ENCODE measurements around the gene MYL7.

The MYL7 gene

DNA sequence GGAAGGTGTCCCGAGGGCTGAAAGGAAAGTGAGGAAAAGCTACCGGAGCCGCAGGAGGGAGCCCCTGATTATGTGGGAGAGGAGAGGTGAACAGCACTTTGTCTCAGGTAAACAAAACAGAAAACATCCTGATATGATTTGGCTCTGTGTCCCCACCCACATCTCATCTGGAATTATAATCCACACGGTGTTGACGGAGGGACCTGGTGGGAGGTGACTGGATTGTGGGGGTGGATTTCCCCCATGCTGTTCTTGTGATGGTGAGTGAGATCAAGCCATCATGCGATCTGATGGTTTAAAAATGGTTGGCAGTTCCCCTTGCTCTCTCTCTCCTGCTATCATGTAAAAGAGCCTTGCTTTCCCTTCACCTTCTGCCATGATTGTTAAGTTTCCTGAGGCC, 20.7 kb downstream of the MYL7 start:
- Histone ChIP-seq H3K9me3 (ENCODE audit: control insufficient read depth in 2 of 2, low read length in 2 of 2) (no peaks in the 10 kb centered on the region), H3K4me1 (ENCODE audit: control insufficient read depth in 2 of 2, insufficient read depth in 2 of 2, low read length in 2 of 2) (peaks cover 4 to 8% of the 10 kb centered on the region in 2 donors), H3K36me3 (ENCODE audit: control insufficient read depth in 2 of 2, insufficient read depth in 2 of 2, low read length in 2 of 2) (peaks cover 6 to 21% of the 10 kb centered on the region in 2 donors)

DNA sequence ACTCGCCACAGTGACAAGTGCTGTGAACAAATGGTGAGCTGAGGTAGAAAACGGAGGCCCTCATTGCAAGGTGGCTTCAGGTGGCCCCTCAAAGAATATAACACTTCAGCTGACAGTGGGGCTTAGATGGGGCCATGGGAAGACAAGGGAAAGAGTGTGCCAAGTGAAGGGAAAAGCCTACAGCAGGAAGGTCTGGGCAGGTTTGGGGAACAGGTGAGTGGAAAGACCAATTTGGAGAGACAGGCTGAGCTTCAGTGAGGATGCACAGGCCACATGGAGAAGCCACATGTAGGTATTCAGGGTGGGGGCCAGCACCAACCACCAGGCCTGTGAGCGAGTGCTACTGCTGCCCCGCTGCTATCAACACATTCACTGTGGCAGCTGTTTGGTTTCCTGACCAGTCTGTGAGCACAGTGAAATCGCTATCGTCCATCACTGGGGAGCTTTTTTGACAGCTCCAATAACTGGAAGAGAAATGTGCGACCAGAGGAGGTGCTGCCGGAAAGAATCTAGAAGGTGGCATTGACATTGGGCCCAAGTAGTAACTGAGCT, 21.2 kb downstream of the MYL7 start:
- H3K4me1 ChIP-seq (ENCODE audit: control insufficient read depth in 2 of 2, insufficient read depth in 2 of 2, low read length in 2 of 2) = peaks cover 4 to 8% of the 10 kb centered on the region in 2 donors
- no peak overlapping the region for H3K27ac ChIP-seq (ENCODE audit: low read depth in 2 of 2, low read length in 2 of 2)
- peaks cover 8 to 24% of the 10 kb centered on the region in 2 donors for H3K36me3 ChIP-seq (ENCODE audit: control insufficient read depth in 2 of 2, insufficient read depth in 2 of 2, low read length in 2 of 2)
- H3K4me3 ChIP-seq (ENCODE audit: low read length in 2 of 2) = no peak overlapping the region
- H3K9me3 ChIP-seq (ENCODE audit: control insufficient read depth in 2 of 2, low read length in 2 of 2) = no peaks in the 10 kb centered on the region
- H3K9ac ChIP-seq (ENCODE audit: low read depth in 1 of 2, low read length in 2 of 2) = no peak overlapping the region
- H3K27me3 ChIP-seq (ENCODE audit: control insufficient read depth in 2 of 2, insufficient read depth in 2 of 2, low read length in 2 of 2) = no peaks in the 10 kb centered on the region

More for the DNA sequence above, 20.7 kb downstream of the MYL7 start:
- H3K27ac ChIP-seq (ENCODE audit: low read depth in 2 of 2, low read length in 2 of 2) = no peak overlapping the region
- no peaks in the 10 kb centered on the region for H3K27me3 ChIP-seq (ENCODE audit: control insufficient read depth in 2 of 2, insufficient read depth in 2 of 2, low read length in 2 of 2)
- no peak overlapping the region for H3K9ac ChIP-seq (ENCODE audit: low read depth in 1 of 2, low read length in 2 of 2)
- H3K4me3 ChIP-seq (ENCODE audit: low read length in 2 of 2) = no peak overlapping the region

DNA sequence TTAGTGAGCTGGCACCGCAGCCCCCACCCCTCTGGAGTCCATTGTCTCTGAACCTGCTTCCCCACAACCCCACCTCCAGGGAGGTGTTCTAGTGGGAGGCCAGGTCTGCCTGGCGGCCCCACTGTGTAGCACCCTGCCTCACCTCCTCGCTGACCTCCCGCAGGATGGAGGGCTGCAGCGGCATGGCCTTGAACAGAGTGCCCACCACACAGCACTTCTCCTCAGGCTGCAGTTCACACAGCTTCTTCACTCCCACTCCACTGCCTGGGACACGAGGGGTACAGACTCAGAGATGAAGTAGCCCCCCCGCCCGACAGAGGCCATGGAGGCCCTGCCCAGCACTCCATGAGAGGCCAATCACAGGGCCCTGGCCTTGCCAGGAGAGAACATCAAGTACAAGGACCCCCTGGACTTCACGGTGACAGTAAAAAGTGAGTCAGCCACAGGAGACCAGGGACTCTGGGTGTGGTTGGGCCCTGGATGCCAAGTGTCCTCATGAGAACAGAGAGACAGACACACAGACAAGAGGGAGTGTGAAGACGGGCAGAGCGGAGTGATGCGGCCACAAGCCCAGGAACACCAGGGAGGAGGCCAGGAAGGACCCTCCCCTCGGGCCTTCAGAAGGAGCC, 23.2 kb downstream of the MYL7 start:
- Histone ChIP-seq H3K9ac (ENCODE audit: low read depth in 1 of 2, low read length in 2 of 2) (no peak overlapping the region), H3K27me3 (ENCODE audit: control insufficient read depth in 2 of 2, insufficient read depth in 2 of 2, low read length in 2 of 2) (no peaks in the 10 kb centered on the region), H3K4me3 (ENCODE audit: low read length in 2 of 2) (no peak overlapping the region), H3K4me1 (ENCODE audit: control insufficient read depth in 2 of 2, insufficient read depth in 2 of 2, low read length in 2 of 2) (peaks cover 4 to 6% of the 10 kb centered on the region in 2 donors), H3K36me3 (ENCODE audit: control insufficient read depth in 2 of 2, insufficient read depth in 2 of 2, low read length in 2 of 2) (peaks cover 8 to 31% of the 10 kb centered on the region in 2 donors), H3K9me3 (ENCODE audit: control insufficient read depth in 2 of 2, low read length in 2 of 2) (no peaks in the 10 kb centered on the region), H3K27ac (ENCODE audit: low read depth in 2 of 2, low read length in 2 of 2) (no peak overlapping the region)

DNA sequence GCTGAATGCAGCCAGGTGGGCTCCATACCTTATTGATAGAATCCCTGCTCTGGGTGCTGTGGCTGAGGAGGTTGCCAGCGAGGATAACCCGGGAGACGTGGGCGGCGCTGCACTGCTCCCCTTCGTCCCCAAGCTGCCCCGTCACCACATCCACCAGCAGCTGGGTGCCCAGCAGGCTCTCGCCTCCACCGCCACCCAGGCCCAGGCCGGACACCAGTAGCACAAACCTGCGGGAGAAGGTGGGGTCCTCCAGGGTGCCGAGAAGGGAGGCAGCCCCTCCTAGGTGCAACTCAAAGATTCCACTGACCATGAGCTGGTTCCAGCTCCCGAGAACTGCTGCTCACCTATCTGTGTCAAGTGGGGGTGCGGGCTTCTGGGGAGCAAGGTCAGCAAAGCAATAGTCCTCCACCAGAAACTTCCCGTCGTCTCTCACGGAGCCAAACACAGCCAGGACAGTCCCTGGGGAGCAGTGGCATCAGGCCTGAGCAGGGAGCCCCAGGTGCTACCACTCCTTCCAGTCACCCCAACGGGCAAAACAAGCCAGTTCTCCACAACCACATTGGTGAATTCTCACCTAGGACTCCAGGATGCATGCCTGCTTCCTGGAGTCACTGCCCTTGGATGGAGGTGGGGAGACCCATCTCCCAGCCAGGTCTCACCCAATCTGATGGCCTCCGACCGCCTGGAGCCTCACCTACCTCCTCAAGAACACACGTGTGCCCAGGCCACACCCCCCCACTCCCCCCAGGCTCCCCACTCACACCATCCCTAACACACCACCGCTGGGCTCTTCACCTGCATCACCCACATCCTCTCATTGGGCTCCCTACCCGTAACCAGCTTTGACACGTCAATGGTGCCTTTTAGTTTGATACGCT, 24.1 kb downstream of the MYL7 start:
- Histone ChIP-seq H3K4me3 (ENCODE audit: low read length in 2 of 2) (no peak overlapping the region), H3K4me1 (ENCODE audit: control insufficient read depth in 2 of 2, insufficient read depth in 2 of 2, low read length in 2 of 2) (peaks cover 0 to 2% of the 10 kb centered on the region in 2 donors), H3K36me3 (ENCODE audit: control insufficient read depth in 2 of 2, insufficient read depth in 2 of 2, low read length in 2 of 2) (peaks cover 8 to 31% of the 10 kb centered on the region in 2 donors)

DNA sequence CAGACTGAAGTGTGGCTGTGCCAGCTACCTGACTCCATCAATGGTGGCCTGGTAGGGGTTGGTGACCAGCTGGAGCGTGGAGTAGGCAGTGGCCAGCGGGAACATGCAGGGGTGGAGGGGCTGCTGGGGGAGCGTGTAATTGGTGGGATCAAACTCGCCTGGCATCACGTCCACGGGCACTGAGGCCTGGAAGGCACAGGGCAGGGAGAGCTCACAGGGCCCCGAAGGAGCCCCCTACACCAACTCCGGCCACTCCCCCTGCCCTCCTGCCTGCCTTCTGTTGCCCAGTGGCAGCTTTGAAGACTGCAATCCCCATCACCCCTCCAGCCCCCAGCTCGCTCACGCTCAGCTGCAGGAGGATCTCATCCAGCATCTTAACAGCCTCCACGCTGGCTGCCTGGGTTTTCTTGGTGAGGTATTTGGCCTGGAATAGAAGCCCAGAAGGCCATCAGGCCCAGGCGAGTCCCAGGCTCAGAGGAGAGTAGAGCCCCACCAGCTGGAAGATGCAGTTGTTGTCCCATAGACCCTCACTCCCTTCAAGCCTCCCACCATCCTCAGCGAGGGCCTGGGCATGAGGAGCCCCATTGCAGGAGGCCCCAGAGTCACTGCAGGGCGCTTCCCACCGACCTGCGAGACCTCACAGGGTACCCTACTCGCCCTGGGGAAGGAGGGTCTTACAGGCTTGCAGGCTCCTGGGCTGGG, 24.9 kb downstream of the MYL7 start:
- H3K36me3 ChIP-seq (ENCODE audit: control insufficient read depth in 2 of 2, insufficient read depth in 2 of 2, low read length in 2 of 2) = peaks cover 8 to 31% of the 10 kb centered on the region in 2 donors
- no peaks in the 10 kb centered on the region for H3K27me3 ChIP-seq (ENCODE audit: control insufficient read depth in 2 of 2, insufficient read depth in 2 of 2, low read length in 2 of 2)
- peaks cover 0 to 2% of the 10 kb centered on the region in 2 donors for H3K4me1 ChIP-seq (ENCODE audit: control insufficient read depth in 2 of 2, insufficient read depth in 2 of 2, low read length in 2 of 2)
- no peak overlapping the region for H3K9ac ChIP-seq (ENCODE audit: low read depth in 1 of 2, low read length in 2 of 2)
- H3K9me3 ChIP-seq (ENCODE audit: control insufficient read depth in 2 of 2, low read length in 2 of 2) = no peaks in the 10 kb centered on the region
- no peak overlapping the region for H3K27ac ChIP-seq (ENCODE audit: low read depth in 2 of 2, low read length in 2 of 2)
- no peak overlapping the region for H3K4me3 ChIP-seq (ENCODE audit: low read length in 2 of 2)

More for the DNA sequence above, 24.1 kb downstream of the MYL7 start:
- Histone ChIP-seq H3K9me3 (ENCODE audit: control insufficient read depth in 2 of 2, low read length in 2 of 2) (no peaks in the 10 kb centered on the region), H3K9ac (ENCODE audit: low read depth in 1 of 2, low read length in 2 of 2) (no peak overlapping the region), H3K27ac (ENCODE audit: low read depth in 2 of 2, low read length in 2 of 2) (no peak overlapping the region), H3K27me3 (ENCODE audit: control insufficient read depth in 2 of 2, insufficient read depth in 2 of 2, low read length in 2 of 2) (no peaks in the 10 kb centered on the region)

DNA sequence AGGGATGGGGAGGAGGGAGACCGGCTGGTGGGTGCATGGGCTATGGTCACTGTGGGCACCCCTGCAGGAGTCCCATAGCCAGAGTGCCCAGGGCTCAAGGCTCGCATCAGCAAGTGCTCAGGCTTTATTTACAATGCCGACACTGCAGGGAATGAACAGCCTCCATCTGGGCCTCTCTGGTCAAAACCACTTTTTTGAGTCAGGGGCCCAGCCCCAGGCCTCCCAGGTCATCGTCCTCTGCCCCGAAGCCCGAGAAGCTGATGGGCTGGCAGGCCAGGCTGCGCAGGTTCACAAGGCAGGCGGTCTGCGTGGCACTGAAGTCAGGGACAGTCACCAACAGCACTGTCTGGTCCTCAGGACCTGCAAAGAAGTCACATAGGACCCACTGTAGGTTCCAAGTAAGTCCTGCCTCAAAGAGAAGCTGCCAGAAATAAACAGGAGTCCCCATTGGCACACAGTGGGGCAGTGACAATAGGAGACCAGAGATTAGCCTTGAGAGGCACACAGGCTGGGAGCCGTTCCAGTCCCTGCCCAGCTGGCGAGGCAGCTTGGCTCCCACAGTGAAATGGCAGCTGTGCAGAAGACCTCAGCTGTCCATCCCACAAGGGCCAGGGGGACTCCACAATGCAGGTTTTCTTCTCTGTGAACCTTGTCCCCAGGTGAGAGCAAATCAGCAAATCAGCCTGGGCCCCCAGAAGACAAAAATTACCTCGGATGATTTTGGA, 26.4 kb downstream of the MYL7 start:
- no peak overlapping the region for H3K9ac ChIP-seq (ENCODE audit: low read depth in 1 of 2, low read length in 2 of 2)
- no peak overlapping the region for H3K27ac ChIP-seq (ENCODE audit: low read depth in 2 of 2, low read length in 2 of 2)
- H3K27me3 ChIP-seq (ENCODE audit: control insufficient read depth in 2 of 2, insufficient read depth in 2 of 2, low read length in 2 of 2) = no peaks in the 10 kb centered on the region
- no peaks in the 10 kb centered on the region for H3K9me3 ChIP-seq (ENCODE audit: control insufficient read depth in 2 of 2, low read length in 2 of 2)
- H3K4me3 ChIP-seq (ENCODE audit: low read length in 2 of 2) = no peak overlapping the region
- H3K36me3 ChIP-seq (ENCODE audit: control insufficient read depth in 2 of 2, insufficient read depth in 2 of 2, low read length in 2 of 2) = peaks cover 4 to 24% of the 10 kb centered on the region in 2 donors
- H3K4me1 ChIP-seq (ENCODE audit: control insufficient read depth in 2 of 2, insufficient read depth in 2 of 2, low read length in 2 of 2) = peaks cover 0 to 2% of the 10 kb centered on the region in 2 donors

DNA sequence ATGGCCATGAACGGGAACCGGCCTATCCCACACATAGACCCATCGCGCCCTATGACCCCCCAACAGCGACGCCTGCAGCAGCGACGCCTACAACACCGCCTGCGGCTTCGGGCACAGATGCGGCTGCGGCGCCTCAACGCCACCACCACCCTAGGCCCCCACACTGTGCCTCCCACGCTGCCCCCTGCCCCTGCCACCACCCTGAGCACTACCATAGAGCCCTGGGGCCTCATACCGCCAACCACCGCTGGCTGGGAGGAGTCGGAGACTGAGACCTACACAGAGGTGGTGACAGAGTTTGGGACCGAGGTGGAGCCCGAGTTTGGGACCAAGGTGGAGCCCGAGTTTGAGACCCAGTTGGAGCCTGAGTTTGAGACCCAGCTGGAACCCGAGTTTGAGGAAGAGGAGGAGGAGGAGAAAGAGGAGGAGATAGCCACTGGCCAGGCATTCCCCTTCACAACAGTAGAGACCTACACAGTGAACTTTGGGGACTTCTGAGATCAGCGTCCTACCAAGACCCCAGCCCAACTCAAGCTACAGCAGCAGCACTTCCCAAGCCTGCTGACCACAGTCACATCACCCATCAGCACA, 27.3 kb downstream of the MYL7 start:
- H3K9ac ChIP-seq (ENCODE audit: low read depth in 1 of 2, low read length in 2 of 2) = no peak overlapping the region
- peaks cover 0 to 2% of the 10 kb centered on the region in 2 donors for H3K4me1 ChIP-seq (ENCODE audit: control insufficient read depth in 2 of 2, insufficient read depth in 2 of 2, low read length in 2 of 2)
- no peak overlapping the region for H3K27ac ChIP-seq (ENCODE audit: low read depth in 2 of 2, low read length in 2 of 2)
- H3K9me3 ChIP-seq (ENCODE audit: control insufficient read depth in 2 of 2, low read length in 2 of 2) = no peaks in the 10 kb centered on the region
- peaks cover 3 to 24% of the 10 kb centered on the region in 2 donors for H3K36me3 ChIP-seq (ENCODE audit: control insufficient read depth in 2 of 2, insufficient read depth in 2 of 2, low read length in 2 of 2)
- H3K4me3 ChIP-seq (ENCODE audit: low read length in 2 of 2) = no peak overlapping the region
- H3K27me3 ChIP-seq (ENCODE audit: control insufficient read depth in 2 of 2, insufficient read depth in 2 of 2, low read length in 2 of 2) = no peaks in the 10 kb centered on the region

DNA sequence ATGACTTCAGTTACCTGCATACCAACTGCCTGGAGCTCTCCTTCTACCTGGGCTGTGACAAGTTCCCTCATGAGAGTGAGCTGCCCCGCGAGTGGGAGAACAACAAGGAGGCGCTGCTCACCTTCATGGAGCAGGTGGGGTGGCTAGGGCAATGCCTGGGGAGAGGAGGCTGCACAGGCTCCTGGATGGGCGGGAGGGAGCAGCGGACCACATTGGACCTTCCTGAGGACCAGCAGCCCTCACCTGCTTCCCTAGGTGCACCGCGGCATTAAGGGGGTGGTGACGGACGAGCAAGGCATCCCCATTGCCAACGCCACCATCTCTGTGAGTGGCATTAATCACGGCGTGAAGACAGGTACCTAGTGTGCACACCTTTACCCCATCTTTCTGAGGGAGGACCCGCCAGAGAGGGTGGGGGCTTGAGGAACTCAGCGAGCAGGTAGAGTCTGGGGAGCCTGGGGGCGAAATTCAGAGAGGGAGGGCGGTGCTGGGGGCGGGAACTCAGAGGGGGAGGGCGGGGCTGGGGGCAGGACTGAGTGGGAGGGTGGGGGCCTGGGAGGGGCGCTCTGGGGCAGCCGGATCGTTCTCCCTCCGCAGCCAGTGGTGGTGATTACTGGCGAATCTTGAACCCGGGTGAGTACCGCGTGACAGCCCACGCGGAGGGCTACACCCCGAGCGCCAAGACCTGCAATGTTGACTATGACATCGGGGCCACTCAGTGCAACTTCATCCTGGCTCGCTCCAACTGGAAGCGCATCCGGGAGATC, 28.0 kb downstream of the MYL7 start:
- H3K9me3 ChIP-seq (ENCODE audit: control insufficient read depth in 2 of 2, low read length in 2 of 2) = no peaks in the 10 kb centered on the region
- H3K9ac ChIP-seq (ENCODE audit: low read depth in 1 of 2, low read length in 2 of 2) = no peak overlapping the region
- no peaks in the 10 kb centered on the region for H3K27me3 ChIP-seq (ENCODE audit: control insufficient read depth in 2 of 2, insufficient read depth in 2 of 2, low read length in 2 of 2)
- no peak overlapping the region for H3K4me3 ChIP-seq (ENCODE audit: low read length in 2 of 2)
- H3K27ac ChIP-seq (ENCODE audit: low read depth in 2 of 2, low read length in 2 of 2) = no peak overlapping the region
- H3K4me1 ChIP-seq (ENCODE audit: control insufficient read depth in 2 of 2, insufficient read depth in 2 of 2, low read length in 2 of 2) = peaks cover 0 to 2% of the 10 kb centered on the region in 2 donors
- H3K36me3 ChIP-seq (ENCODE audit: control insufficient read depth in 2 of 2, insufficient read depth in 2 of 2, low read length in 2 of 2) = peaks cover 3 to 23% of the 10 kb centered on the region in 2 donors

All from mucosa of rectum (tissue), 2 donors.